NCI-H460 (cell line): Measurements from ENCODE around the gene TUBB4A. TPM values are rescaled to one million over a fixed set of nuclear protein-coding genes. Genes with fewer than 3 reads are reported as not detected.
A peak's percentile ranks its signal among the peaks of the same experiment; 100 is the strongest.
"Not testable (repeated sequence)": the region's sequence is repeated elsewhere in the genome, so short reads cannot be mapped to it uniquely, and the experiment has no call there.

Experiments
- DNase-seq: peaks from one replicate; pipeline ENCODE4 v3.0.0-alpha.2; 2016; ENCODE audit warnings: low read depth; ENCODE audit errors: extremely low read depth
- total RNA-seq: library from RNA; depleted of rRNA; stranded (reverse); fragments of >200 nt; shearing (Covaris generic); gene quantifications from 2 replicates; pipeline ENCODE4 v1.2.3, GENCODE V29; 2014

Gene TUBB4A
- total RNA-seq, 1 experiment from 2014 or later = 4.4 TPM

DNA sequence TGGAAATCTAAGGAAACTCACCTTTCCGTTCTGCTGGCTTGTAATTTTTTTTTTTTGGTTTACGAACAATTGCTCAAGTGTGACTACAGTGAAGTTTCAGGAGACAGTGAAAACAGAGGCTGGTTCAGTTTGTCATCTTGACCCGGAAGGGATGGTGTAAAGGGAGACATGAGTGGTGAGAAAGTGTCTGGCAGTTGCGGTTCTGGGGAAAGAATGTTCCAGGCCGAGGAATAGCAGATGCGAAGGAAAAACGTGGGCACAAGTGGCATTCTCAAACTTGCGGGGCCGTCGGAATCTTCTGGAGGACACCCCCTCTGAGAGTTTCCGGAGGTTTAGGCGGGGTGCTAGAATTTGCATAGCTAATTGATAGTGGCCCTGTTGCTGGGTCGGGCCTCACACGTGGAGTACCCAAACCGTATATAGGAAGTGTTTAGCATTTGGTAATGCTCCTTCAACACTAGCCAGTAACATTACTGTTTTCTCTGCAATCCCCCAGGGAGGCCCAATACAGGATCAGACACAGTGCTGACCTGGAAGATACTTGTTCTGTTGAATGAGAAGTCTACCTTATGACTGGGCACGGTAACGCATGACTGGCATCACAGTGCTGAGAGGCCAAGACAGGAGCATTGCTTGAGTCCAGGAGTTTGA, 25.9 kb upstream of the TUBB4A start:
- no peak for DNase-seq

DNA sequence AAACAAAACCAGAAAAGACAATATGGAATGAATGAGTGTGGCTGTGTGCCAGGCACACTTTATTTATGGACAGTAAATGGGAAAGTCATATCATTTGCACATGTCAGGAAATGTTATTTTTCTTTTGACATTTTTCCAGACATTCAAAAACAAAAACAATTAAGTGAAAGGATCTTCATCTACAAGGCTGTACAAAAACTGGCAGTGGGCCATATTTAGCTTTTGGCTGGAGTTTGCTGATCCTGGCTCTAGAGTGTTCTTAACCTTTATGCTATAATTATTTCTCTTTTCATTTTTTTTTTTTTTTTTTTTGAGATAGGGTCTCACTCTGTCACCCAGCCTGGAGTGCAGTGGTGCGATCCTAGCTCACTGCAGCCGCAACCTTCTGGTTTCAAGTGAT, 22.2 kb upstream of the TUBB4A start:
- DNase-seq = no peak

DNA sequence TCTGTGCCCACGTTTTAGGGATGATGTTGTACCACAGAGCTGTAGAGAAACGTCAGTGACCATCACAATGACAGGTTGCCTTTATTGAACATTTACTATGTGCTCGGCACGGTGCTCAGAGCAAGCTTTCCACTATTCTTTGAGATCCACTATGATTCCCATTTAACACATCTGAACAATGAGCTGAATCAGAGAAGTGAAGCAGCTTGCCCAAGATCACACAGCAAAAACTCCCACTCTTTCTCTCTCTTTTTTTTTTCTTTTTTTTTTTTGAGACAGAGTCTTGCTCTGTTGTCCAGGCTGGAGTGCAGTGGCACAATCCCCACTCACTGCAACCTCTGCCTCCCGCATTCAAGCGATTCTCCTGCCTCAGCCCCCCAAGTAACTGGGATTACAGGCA, 20.6 kb upstream of the TUBB4A start:
- DNase-seq = no peak

DNA sequence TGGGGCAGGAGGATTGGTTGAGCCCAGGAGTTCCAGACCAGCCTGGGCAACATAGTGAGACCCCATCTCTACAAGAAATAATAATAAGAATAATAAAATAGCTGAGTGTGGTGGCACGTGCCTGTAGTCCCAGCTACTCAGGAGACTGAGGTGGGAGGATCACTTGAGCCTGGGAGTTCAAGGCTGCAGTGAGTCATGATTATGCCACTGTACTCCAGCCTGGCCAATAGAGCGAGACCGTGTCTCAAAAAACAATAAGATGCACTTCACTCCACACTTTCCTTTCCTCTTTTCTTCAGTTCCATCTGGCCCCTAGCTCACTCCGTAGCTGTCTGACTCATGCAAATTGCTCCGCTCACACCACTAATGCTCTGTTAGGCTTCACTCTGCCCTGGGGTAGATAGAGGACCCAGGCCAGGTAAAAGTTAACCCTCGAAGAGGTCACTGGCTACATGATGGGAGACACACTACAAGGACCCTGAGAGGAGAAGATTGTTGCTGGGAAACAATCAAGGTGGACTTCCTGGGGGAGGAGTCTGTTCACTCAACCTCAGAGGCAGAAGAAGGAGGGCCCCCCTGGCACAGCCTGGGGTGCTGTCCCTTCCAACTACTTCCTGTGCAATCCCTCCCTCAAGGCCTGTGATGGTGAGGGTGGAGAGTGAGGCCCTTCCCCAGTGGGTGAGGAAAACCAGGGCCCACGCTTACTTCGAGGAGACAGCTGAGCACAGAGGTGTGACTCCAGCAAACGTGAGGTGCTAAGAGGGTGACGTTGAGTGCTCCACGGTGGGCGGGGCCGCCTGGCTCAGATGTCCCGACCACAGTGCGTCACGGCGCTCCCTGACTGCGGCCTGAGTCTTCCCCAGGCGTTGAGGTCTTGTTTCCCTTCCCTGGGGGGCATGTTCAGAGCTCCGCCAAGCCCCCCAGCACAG, 19.9 kb upstream of the TUBB4A start:
- DNase-seq = no peak

DNA sequence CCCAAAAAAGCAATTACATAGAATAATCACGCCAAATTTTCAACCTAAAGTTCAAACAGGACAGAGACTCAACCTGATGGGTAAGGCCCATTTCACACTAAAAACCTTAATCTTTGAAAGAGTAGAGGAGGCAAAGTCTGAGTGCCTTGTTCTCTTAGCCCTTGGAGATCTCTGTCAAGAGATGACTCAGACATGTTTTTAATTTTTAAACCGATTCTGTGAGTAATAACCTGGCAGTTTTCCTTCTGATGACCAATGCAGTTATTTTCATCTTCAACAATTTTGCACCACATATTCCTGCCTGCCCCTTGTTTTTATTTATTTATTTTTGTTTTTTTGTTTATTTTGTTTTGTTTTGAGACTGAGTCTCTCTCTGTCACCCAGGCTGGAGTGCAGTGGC, 17.2 kb upstream of the TUBB4A start:
- no peak for DNase-seq

DNA sequence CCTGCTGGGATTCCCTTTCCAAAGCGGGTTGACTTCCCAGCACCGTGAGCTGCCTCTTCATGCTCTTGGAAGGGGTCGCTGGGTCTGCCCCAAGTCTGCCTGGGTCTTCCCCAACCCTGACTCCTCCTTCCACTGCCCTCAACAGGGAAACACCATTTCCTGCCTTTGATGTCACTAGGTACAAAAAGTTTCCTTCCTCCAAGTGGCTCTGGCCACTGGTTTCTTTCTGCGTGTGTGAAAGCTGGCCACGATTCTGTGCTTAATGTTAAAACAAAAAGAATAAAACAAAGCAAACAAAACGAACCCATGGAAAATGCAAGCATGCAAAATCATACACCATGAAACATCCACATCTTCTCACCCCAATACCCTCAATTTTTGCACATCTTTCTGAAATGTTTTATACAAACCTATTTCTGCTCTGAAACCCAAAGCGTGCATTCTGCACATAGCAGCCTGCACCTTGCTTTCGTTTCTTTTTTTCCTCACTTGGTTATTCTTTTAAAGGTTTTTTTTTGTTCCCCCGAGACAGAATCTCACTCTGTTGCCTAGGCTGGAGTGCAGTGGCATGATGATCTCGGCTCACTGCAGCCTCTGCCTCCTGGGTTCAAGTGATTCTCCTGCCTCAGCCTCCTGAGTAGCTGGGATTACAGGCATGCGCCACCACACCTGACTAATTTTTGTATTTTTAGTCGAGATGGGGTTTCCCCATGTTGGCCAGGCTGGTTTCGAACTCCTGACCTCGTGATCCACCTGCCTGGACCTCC, 16.2 kb upstream of the TUBB4A start:
- no peak for DNase-seq

DNA sequence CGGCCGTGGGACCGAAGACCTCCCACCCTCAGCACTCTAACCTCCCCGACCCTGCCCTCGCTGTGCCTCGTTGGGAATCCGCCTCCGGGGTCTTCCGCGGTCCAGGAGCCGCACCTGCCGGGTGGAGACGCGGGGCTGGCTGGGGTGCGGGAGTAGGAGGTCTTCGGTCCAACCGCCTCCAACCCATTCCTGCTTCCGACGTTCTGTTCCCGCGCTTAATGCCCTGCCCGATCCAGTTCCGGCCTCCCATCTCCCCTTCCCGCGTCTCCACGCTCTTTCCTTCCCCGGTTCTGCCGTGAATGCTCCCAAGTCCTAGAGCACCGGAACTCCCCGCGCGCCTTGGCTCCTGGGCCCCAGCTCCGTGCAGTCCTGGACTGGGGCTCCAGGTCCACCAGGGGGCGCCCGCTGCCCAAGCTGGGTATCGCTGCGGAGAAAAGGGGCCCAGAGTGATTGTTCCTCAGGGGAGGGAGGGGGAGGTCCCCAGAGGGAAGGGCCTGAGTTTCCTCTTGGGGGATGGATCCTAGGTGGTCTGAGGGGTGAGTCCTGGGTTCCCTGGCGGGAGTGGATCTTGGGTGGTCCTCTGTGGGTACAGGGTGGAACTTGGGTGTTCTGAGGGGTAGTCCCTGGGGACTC, 14.7 kb upstream of the TUBB4A start:
- DNase-seq = peak; percentile 81

DNA sequence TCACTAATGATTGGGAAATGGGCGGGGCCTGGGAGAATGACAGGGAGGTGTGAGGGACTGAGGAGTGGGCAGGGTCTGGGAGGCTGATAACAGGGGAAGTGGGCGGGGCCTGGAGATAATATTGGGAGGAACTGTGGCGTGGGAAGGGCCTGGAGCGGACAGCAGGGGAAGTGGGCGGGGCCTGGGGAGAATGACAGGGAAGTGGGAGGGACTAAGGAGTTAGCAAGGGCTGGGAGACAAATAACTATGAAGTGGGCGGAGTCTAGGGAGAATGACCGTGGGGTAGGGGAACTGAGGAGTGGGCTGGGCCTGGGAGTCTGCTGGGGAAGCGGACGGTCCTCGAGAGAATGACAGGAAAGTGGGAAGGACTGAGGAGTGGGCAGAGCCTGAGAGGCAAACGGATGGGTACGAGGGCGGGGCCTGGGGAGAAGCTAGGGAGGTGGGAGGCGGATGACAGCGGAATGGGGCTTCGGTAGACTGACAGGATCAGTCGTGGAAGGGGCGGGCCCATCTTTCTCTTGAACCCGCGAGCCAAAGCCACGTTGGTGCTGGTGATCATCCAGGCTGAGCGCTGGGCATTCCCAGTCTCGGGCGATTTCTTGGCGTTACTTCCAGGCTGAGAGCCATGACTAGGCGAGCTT, 14.0 kb upstream of the TUBB4A start:
- peak; percentile 94 for DNase-seq

DNA sequence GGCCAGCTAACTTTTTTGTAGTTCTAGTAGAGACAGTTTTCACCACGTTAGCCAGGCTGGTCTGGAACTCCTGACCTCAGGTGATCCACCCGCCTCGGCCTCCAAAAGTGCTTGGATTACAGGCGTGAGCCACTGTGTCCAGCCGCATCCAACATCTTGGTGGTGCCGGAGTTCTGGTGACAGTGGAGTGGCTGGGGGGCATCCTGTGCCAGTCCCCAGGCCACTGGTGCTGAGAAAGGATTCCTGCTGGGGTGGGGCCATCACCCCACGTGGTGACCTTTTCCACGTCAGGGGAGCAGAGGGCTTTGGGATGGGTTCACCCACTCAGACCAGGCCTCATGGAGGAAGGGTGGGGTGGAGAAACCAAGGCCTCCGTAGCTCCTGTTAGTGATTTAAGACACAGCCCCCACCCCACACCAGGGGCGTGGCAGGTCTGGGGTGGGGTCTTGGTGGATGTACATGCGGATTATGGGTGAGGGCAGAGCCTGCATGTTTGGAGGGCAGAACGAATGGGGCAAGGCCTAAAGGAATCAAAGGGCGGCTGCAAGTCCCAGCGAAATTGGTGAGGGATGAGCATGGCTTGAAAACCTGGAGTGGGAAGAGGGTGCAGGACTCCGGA, 12.9 kb upstream of the TUBB4A start:
- DNase-seq = no peak

DNA sequence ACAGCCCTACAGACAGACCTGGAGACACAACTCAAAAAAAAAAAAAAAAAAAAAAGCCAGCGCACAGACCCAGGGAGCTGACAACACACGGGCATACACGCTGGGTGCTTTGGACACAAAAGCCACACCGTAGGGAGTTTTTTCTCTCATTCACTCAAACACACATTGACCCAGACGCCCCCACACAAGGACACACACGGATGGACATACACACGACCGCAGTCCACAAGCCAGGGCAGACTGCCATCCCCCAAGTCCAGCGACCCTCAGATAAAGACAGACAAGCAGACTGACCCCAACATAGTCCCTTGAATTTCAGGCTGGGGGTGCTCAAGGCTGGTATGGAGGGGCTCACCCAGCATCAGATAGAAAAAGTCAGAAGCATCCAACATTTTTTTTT, 12.0 kb upstream of the TUBB4A start:
- DNase-seq = no peak

DNA sequence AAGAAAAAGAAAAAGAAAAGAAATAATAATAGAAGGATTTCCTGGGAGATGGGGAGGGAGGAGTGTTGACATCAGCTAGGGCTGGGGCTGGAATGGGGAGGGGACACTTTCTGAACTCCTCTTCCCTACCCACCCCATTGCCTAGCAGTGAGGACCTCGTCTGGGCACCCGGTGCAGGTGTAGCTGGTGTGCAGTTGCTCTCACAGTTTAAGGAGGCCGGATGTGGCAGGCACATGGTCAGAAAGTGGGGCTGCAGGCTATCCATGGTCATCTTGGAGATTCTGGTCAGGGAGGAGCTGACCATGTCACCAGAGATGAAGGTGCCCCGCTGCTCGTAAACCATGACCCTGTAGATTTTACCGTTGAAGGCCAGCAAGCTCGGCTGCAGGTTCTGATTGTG, 8.5 kb upstream of the TUBB4A start:
- DNase-seq = no peak

DNA sequence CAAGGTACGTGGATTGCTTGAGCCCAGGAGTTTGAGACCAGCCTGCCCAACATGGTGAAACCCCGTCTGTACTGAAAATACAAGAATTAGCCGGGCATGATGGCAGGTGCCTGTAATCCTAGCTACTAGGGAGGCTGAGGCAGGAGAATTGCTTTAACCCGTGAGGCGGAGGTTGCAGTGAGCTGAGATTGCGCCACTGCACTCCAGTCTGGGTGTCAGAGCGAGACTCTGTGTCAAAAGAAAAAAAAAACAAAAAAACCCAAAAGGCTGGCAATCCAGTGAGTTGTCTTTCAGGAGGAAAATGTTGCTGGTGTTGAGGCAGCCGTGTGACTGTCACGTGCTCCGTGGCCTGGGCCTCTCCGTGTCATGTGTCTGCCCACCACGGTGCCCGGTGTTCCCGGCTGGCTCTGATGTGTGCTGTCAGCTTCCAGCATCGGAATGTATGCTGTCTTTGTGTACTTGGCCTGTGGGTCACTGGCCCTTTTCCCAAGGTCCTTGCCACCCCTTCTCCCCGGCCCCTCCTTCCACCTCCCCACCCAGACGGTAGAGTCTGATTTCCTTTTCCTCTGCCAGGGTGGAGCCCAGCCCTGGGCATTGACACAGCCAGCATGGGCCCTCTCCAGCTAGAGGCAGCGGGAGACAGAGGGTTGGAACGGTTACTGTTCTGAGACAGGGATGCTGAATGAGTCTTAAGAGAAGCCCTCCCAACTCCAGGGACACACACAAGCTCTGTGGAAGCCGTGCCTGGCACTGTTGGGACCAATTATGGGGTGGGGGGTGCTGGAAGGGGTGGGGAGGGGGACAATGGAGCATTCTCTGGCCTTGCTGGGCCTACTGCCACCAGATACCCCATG, 7.2 kb upstream of the TUBB4A start:
- no peak for DNase-seq

DNA sequence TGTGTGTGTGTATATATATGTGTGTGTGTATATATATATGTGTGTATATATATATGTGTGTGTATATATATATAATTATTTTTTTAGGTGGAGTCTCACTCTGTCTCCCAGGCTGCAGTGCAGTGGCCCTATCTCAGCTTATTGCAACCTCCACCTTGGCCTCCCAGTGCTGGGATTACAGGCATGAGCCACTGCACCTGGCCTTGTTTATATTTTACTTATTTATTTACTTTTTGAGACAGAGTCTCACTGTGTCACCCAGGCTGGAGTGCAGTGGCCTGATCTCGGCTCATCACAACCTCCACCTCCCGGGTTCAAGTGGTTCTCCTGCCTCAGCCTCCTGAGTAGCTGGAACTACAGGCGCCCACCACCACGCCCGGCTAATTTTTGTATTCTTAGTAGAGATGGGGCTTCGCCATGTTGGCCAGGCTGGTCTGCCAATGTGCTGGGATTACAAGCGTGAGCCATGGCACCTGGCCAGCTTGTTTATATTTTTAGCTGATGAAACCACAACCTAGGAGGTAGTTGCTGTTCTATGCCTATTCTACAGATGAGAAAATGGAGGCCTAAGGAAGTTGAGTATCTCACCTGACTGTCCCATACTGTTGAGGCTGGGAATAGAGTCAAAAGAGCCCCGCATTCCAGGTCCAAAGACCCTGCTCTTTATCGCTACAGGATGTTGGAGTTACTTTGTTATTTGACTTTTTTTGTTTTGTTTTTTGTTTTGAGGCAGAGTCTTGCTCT, 6.1 kb upstream of the TUBB4A start:
- DNase-seq = not testable (repeated sequence)

DNA sequence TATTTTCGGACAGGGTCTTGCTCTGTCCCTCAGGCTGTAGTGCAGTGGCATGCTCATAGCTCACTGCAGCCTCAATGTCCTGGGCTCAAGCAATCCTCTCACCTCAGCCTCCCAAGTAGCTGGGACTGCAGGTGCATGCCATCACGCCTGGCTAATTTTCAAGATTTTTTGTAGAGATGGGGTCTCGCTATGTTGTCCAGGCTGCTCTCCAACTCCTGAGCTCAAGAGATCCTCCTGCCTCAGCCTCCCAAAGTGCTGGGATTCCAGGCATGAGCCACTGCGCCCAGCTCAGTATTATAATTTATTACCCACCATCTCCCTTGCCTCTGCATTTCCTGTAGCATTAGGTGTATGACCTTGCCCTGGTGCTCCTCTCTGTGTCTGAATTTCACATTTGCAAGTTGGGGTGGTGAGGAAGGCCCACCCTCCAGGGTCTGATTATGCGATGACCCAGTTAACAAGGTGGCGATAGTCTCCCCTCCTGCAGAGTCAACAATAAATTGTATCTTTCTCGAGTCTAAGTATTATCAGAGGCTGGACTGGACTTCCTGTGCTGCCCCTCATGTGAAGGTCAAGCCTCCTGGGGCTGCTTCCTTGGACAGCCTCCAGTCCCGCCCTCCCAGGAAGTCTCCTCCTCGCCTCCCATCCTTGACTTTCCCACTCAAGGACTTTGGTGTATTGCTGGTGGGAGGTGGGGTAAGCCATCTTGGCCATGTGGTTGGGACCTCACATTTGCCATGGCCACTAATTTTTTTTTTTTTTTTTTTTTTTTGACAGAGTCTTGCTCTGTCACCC, 1.5 kb upstream of the TUBB4A start:
- peak; percentile 45 for DNase-seq

DNA sequence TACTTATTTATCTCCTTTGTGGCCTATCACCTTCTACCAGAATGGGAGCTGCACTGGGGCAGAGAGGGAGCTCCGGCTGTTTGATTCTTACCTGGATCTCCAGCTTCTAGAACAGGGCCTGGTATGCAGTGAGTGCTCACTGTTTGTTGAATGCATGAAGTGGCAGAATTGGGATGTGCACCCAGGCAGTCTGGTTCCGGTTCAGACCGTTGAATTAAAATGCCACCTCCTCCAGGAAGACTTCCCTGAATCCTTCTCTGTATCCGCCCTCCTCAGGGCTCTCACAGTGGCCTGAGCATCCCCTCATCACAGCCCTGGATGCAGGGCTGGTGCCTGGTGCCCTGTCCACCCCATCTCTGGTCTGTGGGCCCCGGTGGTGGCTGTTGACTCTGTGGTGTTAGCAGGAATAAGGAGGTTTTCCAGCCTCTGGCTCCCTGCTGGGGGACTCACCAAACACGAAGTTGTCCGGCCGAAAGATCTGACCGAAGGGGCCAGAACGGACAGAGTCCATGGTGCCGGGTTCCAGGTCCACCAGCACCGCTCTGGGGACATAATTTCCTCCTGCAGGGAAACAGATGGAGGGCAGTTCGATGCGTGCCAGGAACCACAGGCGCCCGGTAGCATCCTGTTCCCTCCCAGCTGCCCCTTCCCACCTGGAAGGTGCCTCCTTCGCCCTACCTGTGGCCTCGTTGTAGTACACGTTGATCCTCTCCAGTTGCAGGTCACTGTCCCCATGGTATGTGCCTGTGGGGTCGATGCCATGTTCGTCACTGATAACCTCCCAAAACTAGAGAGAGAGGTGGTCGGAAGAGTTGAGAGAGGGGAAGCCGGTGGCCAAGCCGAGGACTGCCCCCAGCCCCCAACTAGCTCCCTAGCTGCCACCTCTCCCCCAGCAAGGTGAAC, 1.0 kb downstream of the TUBB4A start:
- no peak for DNase-seq

DNA sequence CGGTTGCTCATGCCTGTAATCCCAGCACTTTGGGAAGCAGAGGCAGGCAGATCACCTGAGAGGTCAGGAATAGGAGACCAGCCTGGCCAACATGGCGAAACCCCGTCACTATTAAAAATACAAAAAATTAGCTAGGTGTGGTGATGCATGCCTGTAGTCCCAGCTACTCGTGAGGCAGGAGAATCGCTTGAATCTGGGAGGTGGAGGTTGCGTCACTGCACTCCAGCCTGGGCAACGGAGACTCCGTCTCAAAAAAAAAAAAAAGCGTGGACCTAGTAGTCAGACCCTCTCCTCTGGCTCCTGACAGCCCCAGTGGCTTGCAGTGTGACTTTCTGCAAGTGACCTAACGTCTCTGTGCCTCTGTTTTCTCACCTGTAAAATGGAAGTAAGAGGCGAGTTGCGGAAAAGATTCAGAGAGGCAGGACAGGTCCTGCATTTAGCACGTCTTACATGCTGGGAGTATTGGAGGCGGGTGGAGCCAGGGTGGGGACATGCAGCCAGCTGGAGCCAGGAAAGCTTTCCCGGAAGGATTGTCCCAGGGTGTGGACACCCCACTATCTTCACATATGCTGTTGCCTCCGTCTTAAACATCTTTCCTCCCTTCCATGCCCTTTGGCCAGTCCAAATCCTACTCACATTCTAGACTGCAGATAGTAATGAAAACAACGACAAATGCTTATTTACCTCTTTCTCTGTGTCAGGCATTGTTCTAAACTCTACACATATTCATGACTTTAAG, 2.9 kb downstream of the TUBB4A start:
- no peak for DNase-seq
